Measurements from ENCODE around the gene GCNT4.
"Not testable (repeated sequence)": the region's sequence is repeated elsewhere in the genome, so short reads cannot be mapped to it uniquely, and the experiment has no call there.

GCNT4 gene, protein sequence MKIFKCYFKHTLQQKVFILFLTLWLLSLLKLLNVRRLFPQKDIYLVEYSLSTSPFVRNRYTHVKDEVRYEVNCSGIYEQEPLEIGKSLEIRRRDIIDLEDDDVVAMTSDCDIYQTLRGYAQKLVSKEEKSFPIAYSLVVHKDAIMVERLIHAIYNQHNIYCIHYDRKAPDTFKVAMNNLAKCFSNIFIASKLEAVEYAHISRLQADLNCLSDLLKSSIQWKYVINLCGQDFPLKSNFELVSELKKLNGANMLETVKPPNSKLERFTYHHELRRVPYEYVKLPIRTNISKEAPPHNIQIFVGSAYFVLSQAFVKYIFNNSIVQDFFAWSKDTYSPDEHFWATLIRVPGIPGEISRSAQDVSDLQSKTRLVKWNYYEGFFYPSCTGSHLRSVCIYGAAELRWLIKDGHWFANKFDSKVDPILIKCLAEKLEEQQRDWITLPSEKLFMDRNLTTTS

DNA sequence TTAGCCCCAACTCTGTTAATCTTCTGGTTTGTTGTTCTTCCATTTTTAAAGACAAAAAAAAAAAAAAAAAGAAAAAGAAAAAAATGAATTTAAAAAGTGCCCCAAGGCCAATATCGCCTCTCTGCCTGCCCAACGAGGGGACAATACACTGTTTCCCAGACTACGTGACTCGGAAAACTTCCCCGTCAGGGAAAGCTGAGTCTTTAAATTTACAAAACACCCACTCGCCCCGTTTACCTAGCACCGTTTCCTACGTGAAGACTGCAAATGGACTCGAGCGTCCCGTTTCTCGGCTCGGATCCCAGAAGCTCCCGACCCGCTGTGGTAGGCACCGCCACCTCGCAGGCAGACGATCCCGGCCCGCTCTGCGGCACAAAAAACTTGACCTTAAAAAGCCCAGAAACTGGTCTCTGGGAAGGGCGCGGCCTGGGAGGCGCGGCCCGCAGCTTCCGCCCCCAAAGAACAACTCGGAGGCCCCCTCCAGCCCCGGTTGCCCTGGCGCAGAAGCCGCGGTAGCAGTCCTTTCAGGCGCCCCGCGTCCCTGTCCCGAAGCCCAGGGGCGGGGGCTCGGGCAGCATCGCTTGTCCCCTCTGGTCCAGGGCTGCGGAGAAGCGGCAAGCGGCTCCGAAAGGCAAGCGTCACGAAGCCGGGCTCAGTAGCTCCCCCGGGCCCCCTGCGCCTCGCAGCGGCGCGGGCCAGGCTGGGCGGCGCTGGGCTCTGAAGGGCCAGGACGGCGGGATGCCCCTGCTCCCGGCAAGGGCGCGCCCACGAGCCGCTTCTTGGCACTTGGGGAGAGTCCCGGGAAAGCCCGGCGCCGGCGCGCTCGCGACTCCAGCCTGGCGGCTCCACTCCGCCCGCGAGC lies at the start of gene GCNT4:
GCNT4 (minus strand) TSS at position 367 of the 862 bp plus-strand sequence. CDS start 22,521 bp downstream, outside the sequence.
- peak; percentile 69 for DNase-seq

DNA sequence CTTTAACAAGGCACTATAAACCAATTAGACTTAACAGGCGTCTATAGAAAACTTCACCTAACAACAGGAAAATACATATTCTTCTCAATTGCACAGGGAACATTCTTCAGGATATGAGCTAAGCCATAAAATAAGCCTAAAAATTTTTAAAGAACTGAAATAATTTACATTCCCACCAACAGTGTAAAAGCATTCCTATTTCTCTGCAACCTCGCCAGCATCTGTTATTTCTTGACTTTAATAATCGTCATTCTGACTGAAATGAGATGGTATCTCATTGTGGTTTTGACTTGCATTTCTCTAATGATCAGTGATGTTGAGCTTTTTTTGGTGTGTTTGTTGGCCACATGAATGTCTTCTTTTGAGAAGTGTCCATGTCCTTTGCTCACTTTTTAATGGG lies 43.6 kb upstream of the GCNT4 start:
- DNase-seq: not testable (repeated sequence)

DNA sequence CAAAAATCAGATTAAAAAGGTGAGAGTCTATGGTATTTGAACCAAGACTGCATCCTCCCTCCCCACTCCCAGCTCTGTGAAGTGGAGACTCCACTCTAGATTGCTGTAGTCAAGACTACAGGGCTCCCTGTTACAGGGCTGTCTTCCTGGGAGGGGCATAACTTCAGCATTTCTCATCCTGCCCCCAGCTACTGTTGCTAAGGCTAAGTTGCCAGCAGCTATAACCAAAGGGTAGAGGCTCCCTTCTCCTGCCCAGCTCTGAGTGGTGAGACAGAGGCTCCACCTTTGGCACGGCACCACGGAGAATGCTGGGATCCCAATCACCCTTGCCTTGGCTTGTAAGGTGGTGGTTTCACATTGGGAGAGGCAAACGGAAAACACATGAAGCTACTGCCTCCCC lies 39.2 kb upstream of the GCNT4 start:
- DNase-seq: no peak

DNA sequence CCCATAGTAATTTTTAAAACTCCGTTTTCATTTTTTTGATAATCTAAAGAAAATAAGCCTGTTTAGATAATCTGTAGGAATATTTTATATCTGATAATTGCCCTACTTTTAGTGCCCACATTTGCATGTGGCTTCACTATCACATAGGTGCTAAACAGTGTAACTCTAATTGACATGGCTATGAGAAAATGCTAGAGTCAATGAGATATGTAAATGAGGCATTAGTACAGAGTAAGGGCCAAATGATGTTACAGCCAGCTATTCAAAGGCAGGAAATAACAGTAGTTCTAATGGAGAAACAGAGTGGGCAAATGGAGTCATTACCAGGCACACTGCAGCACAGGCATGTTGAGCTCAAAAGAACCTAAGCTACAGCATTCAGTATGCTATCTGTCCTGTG lies 37.3 kb upstream of the GCNT4 start:
- DNase-seq: no peak

DNA sequence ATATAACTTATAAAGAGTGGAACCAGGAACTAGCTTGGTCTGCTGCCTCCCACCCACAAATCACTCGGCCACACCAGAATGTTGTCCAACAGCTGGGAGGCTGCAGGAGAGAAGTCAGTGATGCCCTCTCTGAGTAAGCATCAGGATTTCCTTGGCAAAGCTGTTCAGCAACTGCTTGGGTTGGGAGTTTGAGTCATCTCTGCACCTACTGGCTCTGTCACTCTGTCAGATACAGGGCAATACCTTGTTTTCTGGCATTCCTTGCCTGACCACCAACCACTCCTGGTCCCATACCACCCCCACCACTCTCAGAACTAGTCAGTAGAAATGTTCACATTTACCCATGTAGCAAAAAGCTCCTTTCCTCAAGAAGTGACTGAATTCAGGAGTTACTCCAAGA lies 36.8 kb upstream of the GCNT4 start:
- no peak for DNase-seq

DNA sequence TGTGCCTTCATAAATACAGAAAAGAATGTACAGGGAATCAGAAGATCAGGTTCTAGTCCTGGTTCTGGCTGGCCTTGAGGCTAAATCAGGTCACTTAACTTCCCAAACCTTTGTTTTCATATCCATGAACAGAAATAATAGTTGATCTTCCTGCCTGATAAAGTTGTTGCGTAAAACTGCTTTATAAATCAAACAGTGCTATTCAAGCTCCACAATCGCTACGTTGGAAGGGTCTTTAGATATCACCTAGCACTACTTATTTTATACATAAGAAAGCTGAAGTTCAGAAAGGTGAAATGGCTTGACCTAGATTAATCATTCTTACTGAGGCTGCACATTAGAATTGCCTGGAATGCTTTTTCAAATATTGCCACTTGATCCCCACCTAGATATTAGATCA lies 36.3 kb upstream of the GCNT4 start:
- DNase-seq: no peak

DNA sequence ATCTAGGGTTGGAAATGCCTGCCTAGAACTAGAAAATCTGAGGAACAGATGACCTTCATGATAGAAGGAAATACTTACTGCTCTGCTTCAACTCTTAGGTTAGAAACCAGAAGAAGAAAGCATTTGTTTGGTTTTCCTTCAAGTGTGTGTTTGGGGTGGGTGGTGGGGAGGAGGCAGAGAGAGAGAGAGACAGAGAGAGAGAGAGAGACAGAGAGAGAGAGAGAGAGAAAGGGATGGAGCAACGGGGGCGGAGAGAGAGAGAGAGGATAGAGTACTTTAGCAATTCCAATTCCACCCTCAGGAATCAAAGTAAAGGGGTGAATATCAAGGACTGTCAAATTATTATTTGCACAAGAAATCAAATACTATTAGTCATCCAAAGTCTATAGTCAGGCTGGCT lies 29.2 kb upstream of the GCNT4 start:
- no peak for DNase-seq

DNA sequence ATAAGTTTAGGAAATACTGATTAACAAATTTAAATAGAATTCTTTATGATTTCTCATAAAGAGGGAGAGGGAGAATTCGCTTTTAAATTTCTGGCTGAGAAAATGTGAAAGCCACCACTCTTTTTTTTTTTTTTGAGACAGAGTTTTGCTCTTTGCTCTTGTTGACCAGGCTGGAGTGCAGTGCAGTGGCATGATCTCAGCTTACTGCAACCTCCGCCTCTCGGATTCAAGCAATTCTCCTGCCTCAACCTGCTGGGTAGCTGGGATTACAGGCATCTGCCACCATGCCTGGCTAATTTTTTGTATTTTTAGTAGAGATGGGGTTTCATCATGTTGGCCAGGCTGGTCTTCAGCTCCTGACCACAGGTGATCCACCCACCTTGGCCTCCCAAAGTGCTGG lies 27.0 kb upstream of the GCNT4 start:
- DNase-seq: not testable (repeated sequence)

DNA sequence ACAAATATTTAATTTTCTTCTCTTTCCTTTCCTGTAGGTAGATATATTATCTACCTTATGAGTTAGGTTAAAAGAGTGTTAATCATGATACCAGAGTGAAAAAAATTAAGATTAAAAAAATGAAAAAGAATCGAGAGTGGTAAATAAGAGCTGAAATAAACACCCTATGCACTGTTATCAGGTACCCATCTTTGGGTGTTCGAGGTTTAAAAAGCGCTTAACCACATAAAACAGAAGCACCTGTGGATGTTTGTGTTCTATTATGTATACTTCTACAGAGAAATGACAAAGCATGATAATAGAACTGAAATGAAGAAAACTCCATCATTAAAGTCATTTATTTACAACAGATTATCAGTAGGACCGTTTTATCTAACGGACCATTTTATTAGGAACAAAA lies 25.7 kb upstream of the GCNT4 start:
- DNase-seq: no peak

DNA sequence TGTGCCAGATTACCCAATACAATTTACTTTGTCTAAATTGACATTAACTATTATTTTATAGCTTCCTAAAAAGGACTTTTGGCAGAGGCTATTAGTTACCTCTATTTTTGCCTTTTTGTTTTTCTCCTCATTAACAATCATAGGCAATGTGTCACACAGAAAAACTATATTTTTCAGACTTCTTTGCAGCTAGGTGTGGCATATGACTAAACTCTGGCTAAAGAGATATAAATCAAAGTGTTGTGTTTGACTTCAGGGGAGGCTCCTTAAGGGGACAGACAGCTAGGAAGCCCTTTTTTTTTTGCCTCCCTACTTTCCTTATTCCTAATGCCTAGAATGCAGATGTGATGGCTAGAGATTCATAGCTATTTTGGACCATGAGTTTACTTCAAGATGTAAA lies 19.7 kb upstream of the GCNT4 start:
- DNase-seq: no peak

DNA sequence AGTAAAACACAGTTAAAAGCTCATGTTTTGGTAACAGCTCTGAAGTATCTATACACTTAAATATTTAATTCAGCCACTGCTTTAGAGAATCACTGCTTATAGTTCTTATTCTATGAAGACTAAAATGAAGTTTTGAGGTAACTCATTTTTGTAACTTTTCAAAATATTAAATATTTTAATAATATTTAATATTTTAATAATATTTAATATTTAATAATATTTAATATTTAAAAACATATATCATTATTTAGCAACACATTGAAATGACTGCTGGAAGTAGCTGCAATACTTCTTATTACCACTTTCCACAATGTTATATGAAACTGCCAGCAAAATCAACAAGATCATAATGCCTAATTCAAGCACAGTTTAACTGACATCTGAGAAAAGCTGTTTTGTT lies 18.7 kb upstream of the GCNT4 start:
- no peak for DNase-seq

DNA sequence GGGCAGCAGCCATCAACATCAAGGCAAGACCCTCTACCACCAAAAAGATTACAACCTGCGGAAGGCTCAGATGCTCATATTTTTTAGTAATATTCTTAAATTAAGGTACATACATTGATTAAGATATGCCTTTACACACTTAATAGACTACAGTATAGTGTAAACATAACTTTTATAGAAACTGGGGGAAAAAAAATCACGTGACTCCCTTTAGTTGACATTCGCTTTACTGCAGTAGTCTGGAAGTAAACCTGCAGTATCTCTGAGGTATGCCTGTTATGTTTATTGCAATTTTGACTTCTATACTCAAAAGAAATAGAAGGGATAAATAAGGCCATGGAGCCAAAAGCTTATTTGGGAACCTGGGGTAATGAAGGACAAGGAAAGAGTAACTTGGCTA lies 15.1 kb upstream of the GCNT4 start:
- DNase-seq: no peak

DNA sequence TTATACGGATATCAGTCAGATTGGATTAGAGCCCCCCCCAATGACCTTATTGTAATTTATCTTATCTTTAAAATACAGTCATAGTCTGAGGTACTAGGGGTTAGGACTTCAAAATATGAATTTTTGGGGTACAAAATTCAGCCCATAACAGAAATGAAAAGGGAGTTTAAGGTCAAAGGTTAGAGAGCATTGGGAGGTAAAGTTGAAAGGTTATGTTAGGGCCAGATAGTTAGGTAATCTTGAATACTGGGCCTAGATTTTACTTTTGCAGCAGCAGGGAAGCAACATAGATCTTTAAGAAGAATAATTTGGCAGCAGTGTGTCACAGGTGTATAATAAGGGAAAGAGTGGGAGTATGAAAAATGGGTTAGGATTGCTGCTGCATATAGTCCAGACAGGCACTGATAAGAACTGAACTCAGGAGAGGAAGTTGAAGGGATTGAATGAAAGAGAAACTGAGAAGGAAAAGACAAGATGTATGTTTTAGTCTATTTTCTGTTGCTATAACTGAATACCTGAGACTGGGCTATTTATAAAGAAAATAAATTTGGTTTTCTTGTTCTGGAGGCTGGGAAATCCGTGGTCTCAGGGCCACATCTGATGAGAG lies 10.7 kb upstream of the GCNT4 start:
- DNase-seq: no peak

DNA sequence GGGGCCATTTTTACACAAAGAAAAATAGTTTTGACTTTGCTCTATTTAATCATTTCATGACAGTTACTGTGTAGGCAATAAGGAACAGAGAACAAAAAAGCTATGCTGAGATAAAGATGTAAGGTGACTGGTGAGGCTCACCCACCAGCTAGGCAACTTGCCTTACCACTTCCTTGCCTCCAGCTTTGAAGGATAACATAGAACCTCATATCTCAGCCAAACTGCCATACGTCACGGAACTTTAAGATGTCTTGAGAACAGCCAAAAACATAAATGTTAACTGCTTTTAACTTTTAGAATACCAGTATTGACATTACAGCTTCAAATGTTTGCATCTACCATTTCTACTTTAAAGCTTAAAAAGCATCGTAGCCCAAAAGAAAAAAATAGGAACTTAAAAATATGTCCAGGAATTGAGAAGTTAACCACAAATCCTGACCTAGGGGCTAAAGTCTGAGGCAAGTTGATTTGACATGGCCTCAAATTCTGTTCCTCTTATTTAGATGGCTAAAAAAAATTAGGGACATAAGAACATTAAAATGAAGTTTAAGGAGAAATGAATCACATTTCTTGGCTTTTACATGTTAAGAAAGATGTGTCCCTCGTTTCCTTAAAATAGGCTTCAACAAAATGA lies 7.7 kb upstream of the GCNT4 start:
- DNase-seq: no peak

DNA sequence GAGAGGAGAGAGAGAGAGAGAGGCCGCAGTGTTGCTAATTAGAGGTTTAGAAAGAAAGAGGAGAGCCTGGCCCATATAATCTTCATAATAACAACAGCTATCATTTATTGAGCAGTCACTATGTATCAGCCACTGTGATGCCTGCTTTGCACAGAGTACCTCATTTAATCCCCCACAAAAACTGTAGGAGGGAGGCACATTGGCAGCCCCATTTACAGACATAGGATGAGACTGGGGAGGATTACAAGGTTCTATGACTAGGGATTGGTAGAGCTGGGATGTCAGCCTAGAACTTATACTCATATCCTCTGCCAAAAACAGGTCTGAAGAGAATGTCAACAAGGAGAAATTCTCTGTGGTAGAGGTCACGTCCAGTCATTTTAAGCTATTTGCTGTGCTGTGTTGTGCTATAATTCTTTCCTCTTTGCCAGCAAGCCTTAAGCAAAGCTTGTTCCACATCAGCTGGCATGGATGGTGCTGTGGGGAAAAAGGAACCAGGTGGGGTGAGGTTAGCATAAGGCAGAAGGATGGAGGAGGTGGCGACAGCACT lies 6.7 kb upstream of the GCNT4 start:
- DNase-seq: no peak

DNA sequence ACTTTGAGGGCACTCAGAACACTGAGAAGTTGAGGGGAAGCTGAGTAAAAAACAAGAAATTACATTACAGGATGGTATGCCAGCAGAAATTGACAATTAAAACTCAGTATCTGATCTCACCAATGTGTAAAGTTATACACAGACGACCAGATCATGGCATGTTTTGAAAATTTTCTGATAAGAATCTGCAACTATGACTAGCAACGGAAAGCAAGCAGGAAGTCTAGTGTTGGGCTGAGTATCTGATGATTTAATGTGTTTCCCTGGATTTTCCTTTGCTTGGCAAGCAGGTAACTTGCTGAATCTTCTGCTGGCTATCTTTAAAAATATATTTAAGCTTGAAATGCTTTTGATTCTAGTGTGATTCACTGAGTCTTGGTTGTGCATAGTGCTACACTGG lies 5.2 kb upstream of the GCNT4 start:
- no peak for DNase-seq

DNA sequence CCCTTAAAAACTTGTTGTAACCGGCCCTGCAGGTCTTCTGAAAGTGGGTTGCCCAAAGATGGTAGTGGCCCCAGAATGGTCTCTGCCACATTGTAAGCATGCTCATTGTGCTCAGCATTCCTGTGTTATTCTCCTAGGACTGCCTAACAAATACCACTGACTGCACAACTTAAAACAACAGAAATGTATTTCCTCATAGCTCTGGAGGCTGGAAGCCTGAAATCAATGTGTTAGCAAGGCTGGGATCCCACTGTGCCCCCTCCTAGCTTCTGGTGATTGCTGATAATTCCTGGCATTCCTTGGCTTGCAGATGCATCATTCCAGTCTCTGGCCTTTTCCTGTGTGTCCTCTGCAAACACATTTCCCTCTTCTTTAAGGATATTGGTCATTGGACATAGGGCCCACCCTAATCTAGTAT lies 3.4 kb upstream of the GCNT4 start:
- DNase-seq: no peak

DNA sequence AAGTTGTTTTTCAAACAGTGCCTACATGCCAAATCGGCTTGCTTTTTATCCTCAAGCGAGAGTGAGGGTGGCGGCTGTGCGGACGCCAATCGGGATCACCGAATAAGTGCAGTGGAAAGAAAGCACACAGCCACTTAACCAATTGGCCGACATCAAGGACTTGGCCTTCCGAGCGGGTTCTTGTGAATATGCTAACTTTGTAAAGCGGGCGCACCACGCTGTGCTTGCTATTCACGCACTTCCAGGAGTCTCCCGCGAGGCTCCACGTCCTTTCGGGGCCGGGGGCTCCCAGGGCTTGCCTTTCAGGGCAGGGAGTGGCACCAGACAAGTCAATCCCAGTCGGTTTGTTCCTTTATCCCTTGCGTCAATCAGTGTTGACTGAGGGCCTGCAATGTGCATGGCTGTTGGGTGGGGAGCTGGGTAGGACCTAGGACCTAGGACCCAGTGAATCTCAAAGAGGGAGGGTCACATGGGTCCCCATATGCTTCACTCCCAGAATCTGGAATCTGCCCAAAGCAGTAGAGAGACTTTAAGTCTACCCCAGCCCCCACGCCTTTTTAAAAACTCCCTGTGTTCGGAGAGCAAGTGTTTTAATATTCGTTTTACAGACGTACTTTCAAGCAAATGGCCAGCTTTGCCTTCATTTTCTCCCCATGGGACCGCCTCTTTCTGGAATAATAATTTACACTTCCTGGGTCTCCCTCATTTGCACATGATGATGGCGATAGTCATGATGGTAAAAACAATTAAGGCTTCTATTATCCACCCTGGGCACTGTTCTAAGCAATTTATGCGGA lies 2.0 kb upstream of the GCNT4 start:
- DNase-seq: peak; percentile 52

DNA sequence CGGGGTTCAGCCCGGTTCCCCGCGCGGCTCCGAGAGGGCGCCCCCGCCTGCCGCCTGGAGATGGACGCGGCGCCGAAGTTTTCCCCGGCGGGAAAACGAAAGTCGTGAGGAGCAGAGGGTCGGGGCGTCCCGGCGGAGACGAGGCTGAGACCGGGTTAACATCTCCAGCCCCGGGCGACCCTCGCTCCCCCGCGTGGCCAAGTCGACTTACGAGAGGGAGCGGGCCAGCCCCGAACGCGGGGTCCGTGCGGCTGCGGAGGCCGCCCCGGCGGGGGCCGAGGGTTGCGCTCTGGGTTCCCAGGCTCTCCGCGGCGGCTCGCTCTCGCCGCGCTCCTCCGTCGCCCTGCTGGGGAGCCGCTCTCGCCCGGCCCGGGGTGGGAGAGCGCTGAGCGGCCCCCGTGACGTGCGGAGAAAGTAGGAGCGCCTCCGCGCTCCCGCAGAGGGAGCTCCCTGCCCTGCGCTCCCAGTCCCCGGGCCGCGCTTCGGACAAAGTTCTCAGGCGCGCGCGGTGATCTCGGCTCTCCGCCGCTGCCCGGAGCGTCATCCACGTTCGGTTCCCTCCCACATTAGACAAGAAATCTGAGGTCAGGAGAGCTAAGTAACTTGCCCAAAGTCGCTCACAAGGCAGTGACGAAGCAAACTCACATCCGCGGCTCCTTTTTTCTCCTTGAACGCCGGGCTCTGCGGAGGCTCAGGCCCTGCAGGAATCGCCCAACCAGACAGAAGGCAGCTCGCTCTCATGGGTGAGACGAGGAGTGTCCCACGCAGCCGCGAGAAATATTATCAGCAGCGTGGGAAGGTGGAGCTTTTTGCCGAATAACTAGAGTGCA lies 1.2 kb upstream of the GCNT4 start:
- DNase-seq: peak; percentile 75

DNA sequence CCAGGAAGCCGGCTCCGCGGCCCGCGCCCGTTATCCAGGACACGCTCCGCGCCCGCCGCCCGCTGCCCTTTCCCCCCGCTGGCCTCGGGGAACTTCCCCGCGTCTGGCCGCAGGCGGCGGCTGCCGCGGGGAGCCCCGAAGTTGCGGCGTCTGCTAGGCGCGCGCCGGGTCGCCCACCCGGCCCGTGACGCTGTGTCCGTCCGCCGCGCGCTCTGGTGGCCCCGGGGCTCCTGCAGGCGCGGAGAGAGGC lies 621 bp upstream of the GCNT4 start:
- no peak for DNase-seq

DNA sequence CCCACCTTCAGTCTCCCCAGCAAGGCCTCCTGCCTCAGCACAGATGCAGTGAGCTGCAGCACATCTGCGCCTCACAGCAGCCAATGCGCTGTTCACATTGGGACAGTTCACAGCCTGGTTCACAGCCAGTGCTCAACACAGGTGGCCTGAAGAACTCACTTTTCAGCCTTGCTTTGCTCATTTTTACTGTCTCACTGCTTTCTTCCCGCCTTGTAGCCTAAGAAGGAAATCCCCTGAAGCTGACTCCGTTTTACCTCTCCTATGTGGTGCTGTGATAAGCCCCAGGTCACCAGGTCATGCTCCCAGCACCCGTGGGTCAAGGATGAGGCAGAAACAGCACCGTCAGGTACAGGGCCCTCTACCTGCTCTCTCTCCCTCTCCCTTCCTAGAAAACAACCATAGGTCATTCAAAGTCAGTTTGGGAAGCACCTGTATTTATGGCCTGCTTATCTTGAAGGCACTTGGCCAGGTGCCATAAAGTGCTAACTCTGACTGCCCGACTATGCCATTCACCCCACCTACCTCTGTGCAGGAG lies 1.1 kb downstream of the GCNT4 start:
- no peak for DNase-seq

Measured in right hindlimb (tissue), 1 donor.